ENCODE results near the gene SECTM1. TPM values are rescaled to one million over a fixed set of nuclear protein-coding genes. Genes with fewer than 3 reads are reported as not detected.
A peak's percentile ranks its signal among the peaks of the same experiment; 100 is the strongest.

SECTM1 gene
- total RNA-seq, 1 donor from 2014 or later: 2.0 TPM

GRCh38 chr17:82303944-82304808 lies 29.4 kb downstream of the SECTM1 start:
- intact Hi-C loops (cut with DNase I): no loop called here
- no peak for DNase-seq (ENCODE audit: low spot score)

GRCh38 chr17:82302991-82303943 lies 30.3 kb downstream of the SECTM1 start:
- DNase-seq (ENCODE audit: low spot score): no peak

GRCh38 chr17:82302568-82302963 lies 31.0 kb downstream of the SECTM1 start:
- intact Hi-C loops (cut with DNase I): no loop called here
- DNase-seq (ENCODE audit: low spot score): no peak

More at GRCh38 chr17:82302991-82303943, 30.3 kb downstream of the SECTM1 start:
- intact Hi-C loops (cut with DNase I): no loop called here

GRCh38 chr17:82301916-82302567 lies 31.5 kb downstream of the SECTM1 start:
- DNase-seq (ENCODE audit: low spot score): no peak
- intact Hi-C loops (cut with DNase I): no loop called here

GRCh38 chr17:82301300-82301915 lies 32.2 kb downstream of the SECTM1 start:
- no peak for DNase-seq (ENCODE audit: low spot score)
- intact Hi-C loops (cut with DNase I): no loop called here

- intact Hi-C loops (cut with DNase I): no loop called here
- peak; percentile 88 for DNase-seq (ENCODE audit: low spot score)
These were observed 32.8 kb downstream of the SECTM1 start for GRCh38 chr17:82300707-82301270.

GRCh38 chr17:82300228-82300627 lies 33.3 kb downstream of the SECTM1 start:
- intact Hi-C loops (cut with DNase I): no loop called here
- DNase-seq (ENCODE audit: low spot score): no peak

- no peak for DNase-seq (ENCODE audit: low spot score)
- intact Hi-C loops (cut with DNase I): loop anchor here (2.0 kb wide), 1 partner anchor 59 kb away; no protein-coding TSS in a partner anchor
These were observed 34.1 kb downstream of the SECTM1 start for GRCh38 chr17:82299452-82299851.

- intact Hi-C loops (cut with DNase I): loop anchor here (2.0 kb wide), 1 partner anchor 58 kb away; no protein-coding TSS in a partner anchor
- no peak for DNase-seq (ENCODE audit: low spot score)
These were observed 34.8 kb downstream of the SECTM1 start for GRCh38 chr17:82298538-82299421.

GRCh38 chr17:82297714-82298537 lies 35.6 kb downstream of the SECTM1 start:
- intact Hi-C loops (cut with DNase I): loop anchor here (2.0 kb wide), 1 partner anchor 57 kb away; no protein-coding TSS in a partner anchor
- peak; percentile 95 for DNase-seq (ENCODE audit: low spot score)

- DNase-seq (ENCODE audit: low spot score): peak; percentile 93
- intact Hi-C loops (cut with DNase I): no loop called here
These were observed 36.3 kb downstream of the SECTM1 start for GRCh38 chr17:82297280-82297713.

- no peak for DNase-seq (ENCODE audit: low spot score)
- intact Hi-C loops (cut with DNase I): no loop called here
These were observed 36.9 kb downstream of the SECTM1 start for GRCh38 chr17:82296511-82297279.

GRCh38 chr17:82295472-82295814 lies 38.1 kb downstream of the SECTM1 start:
- DNase-seq (ENCODE audit: low spot score): no peak
- intact Hi-C loops (cut with DNase I): no loop called here

- DNase-seq (ENCODE audit: low spot score): no peak
- intact Hi-C loops (cut with DNase I): no loop called here
These were observed 39.3 kb downstream of the SECTM1 start for GRCh38 chr17:82294064-82294773.

- peak; percentile 97 for DNase-seq (ENCODE audit: low spot score)
- intact Hi-C loops (cut with DNase I): loop anchor here (2.0 kb wide), 1 partner anchor 18 kb away; no protein-coding TSS in a partner anchor
These were observed 41.1 kb downstream of the SECTM1 start for GRCh38 chr17:82292251-82293154.
